Daoy (cell line): Measurements from ENCODE around the gene FAT4. TPM values are rescaled to one million over a fixed set of nuclear protein-coding genes. Genes with fewer than 3 reads are reported as not detected.

Source experiments
- DNase-seq: peaks from one replicate; pipeline ENCODE4 v3.0.0-alpha.2; 2015; ENCODE audit warnings: low read depth
- total RNA-seq: library from RNA; depleted of rRNA; stranded (reverse); fragments of >200 nt; shearing (Covaris generic); gene quantifications from 2 replicates; pipeline ENCODE4 v1.2.3, GENCODE V29; 2014; rRNA removed

Gene FAT4, protein sequence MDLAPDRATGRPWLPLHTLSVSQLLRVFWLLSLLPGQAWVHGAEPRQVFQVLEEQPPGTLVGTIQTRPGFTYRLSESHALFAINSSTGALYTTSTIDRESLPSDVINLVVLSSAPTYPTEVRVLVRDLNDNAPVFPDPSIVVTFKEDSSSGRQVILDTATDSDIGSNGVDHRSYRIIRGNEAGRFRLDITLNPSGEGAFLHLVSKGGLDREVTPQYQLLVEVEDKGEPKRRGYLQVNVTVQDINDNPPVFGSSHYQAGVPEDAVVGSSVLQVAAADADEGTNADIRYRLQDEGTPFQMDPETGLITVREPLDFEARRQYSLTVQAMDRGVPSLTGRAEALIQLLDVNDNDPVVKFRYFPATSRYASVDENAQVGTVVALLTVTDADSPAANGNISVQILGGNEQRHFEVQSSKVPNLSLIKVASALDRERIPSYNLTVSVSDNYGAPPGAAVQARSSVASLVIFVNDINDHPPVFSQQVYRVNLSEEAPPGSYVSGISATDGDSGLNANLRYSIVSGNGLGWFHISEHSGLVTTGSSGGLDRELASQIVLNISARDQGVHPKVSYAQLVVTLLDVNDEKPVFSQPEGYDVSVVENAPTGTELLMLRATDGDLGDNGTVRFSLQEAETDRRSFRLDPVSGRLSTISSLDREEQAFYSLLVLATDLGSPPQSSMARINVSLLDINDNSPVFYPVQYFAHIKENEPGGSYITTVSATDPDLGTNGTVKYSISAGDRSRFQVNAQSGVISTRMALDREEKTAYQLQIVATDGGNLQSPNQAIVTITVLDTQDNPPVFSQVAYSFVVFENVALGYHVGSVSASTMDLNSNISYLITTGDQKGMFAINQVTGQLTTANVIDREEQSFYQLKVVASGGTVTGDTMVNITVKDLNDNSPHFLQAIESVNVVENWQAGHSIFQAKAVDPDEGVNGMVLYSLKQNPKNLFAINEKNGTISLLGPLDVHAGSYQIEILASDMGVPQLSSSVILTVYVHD (N-terminal part only)
- total RNA-seq = 0.46 and 1.0 TPM in 2 replicates

DNA sequence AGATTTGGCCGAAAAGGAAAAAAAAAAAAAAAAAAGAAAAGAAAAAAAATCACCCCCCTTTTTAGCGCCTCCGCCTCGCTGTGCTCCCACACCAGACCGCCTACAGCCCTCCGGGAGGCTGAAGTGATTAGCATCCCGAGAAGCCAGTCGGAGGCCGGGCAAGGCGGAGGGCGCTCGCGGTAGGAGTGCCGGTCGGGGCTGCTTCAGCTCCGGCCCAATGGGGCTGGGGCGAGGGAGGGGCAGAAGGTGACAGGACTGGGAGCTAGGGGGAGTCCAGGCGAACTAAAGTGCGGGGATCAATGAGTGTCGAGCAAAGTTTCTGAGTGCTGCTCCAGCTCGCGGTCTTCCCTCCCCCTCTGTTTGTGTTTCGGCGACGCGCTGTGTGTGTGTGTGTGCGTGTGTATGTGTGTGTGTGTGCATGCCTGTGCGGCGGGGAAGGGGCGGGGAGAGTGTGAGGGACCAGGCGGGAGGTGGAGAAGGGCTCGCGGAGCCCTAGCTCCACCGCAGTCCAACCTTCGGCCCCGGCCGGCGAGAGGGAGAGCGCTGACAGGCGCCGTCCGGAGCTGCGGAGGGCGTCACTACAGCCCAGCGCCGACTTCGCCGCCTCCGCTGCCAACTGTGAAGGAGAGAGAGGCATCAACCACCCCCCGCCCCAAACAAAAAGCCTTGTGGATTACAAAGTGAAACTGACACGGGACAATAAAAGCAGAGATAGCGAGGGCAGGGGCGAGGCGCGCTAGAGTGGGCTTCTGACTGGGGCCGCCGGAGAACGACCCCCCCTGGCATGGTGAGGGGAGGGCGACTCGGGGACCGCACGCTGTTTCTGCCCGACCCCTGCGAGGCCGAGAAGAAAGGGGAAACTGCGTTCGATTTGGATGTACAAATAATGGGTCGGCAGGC is at the start of gene FAT4:
FAT4 (plus strand) TSS at position 280 of the 900 bp plus-strand sequence. CDS start 1,457 bp downstream, outside the sequence.
- DNase-seq = peak; percentile 89

DNA sequence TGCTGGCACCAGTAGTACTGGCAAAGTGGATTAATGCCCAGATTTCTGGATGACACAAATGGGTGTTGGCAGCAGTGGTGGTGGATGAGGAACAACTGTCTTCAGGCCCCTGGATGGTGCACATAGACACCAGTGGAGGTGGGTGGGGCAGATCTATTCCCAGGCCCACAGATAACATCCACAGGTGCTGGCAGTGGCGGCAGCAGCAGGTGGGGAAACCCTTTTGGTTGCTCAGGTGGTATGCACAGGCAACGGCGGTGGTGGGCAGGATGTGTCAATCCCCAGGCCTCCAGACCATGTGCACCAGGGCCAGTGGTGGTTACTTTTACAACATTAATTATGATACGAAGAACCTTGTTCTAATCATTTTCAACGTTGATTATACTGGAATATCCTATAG is 48.9 kb upstream of the FAT4 start:
- DNase-seq = no peak

DNA sequence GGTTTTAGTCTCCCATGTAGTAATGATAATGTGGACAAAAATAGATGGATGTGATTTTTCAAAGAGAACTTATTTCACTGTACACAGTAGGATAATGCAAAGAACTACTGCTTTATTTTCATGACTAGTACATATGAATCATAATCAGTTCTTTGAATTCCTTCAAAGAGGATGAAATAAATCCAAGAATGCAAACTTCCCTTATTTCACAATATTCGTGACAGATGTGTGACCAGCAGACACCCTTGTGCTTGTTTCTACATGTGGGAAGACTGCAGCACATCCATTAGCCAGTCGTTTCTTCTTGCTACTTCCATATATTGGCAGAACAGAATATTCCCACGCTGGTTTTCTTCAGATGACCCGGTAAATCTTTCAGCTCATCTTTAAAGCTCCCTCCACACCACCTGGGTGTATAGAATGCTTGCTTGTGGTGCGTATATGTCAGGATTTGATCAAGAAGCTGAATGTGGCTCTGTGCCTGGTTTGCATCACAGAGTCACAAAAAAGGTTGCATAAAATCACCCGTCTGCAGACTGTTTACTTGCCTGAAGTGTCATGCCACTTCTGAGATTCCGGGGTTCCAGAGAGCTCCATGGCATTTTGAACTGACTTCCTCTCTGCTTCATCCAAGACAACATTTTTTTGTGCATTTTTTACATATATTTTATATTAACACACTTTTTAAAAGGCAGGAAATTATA is 47.7 kb upstream of the FAT4 start:
- no peak for DNase-seq

DNA sequence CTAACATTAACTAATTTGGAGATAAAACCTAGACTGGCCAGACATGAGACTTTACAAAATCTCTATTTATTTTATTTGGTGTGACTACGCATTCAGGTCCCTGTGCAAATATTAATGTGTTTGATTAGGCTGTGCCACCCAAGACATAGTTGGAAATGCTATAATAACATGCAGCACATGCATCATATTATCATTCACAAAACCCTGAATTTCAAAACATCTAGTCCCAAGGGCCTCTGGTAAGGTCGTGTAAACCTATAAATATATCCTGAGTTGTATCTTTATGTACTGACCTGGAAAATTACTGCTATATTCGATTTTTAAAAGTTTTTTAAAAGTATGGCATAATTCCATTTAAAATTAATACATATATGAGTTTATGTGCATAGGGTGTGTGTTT is 47.1 kb upstream of the FAT4 start:
- no peak for DNase-seq

DNA sequence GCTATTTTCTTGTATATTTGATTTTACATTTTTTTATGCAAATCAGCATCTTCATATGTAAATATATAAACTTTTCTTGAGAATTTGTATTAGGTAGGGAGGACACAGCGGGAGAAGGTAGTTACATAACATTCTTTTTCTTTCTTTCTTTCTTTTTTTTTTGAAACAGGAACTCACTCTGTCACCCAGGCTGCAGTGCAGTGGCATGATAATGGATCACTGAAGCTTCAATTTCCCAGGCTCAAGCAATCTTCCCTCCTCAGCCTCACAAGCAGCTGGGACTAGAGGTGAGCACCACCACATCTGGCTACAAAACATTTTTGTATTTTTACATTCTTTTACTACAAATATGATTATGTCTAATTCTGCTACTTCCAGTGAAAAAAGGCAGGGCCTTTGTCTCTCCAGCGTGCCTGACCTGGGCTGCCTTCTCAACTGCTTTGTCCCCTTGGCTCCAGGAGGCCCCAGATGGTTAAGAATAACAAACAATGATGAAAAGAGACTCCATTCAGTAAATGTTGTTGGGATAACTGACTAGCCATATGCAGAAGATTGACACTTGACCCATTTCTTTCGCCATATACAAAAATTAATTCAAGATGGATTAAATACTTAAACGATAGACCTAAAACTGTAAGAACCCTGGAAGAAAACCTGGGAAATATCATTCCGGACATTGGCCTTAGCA is 46.5 kb upstream of the FAT4 start:
- DNase-seq = no peak

DNA sequence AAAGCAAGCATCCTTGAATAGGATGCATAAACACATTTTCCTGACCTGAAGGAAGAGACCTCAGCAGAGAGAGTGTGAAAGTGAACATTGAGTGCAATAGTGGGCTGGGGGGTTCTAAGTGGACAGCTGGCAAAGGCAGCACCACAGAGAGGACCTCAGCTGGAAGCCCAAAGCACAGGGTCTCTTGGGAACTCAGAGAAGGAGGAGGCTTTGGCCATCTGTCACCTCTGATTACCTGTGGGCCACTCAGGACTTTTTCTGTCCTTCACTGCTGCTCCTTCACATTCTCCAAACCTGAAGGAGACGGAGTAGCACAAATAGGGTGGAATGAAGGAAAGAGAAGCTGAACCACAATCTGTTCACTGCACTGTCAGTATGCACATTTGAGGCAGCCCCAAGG is 37.9 kb upstream of the FAT4 start:
- DNase-seq = no peak

DNA sequence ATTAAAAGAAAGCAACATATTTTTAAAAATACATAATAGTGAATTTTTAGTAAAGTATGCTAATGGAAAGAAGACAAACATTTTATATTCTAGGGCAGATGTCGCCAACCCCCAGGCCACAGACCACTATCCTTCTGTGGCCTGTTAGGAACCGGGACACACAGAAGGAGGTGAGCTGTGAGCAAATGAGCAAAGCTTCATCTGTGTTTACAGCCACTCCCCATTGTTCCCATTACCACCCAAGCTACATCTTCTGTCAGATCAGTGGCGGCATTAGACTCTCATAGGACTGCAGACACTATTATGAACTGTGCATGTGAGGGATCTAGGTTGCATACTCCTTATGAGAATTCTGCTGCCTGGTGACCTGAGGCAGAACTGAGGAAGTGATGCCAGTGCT is 37.0 kb upstream of the FAT4 start:
- no peak for DNase-seq

DNA sequence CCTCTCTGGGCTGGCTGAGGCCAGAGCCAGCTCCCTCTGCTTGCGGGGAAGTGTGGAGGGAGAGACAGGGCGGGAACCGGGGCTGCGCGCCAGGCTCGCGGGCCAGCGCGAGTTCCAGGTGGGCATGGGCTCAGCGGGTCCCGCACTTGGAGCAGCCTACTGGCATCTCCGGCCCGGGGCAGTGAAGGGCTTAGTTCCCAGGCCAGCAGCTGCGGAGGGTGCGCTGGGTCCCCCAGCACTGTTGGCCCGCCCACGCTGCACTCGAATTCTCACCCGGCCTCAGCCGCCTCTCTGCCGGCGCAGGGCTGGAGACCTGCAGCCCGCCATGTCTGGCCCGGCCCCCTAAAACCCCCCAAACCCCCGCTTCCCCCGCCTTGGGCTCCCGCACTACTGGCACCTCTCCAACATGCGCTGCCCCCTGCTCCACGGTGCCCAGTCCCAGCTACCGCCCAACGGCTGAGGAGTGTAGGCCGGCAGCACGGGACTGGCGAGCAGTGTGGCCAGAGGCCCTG is 33.8 kb upstream of the FAT4 start:
- no peak for DNase-seq

DNA sequence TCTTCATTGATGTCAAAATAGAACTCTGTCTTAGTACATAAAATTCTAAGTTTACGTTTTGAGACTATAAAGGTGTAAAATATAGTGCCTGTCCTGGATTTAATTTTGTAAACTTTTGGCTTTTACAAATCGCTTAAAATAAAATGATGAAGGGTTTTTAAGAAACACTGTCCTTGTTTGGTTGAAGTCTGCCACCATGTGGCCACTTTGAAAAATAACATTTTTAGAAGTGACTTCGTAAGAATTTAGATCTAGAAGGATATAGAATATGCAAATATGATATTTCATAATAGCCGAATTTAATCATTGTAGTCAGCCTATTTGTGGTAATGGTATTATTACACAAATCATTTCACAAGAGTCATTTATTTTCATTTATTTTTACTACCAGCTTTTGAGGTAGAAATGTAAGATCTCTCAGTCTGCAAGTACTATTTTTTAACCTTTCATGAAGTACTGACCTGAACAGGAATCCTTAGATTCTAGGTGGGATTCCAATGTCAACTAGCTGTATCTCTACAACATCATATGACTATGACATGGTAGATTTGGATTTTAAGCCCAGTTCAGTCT is 31.0 kb upstream of the FAT4 start:
- DNase-seq = peak; percentile 4

DNA sequence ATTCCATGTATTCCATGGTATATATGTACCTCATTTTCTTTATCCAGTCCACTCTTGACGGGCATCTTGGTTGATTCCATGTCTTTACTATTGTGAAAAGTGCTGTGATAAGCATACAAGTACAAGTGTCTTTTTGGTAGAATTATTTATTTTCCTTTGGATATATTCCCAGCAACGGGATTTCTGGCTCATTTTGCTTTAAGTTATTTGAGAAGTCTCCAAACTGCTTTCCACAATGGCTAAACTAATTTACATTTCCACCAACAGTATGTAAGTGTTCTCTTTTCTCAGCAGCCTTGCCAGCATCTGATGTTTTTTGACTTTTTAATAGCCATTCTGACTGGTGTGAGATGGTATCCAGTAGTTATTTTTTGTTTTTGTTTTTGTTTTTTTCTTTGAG is 17.6 kb upstream of the FAT4 start:
- no peak for DNase-seq

DNA sequence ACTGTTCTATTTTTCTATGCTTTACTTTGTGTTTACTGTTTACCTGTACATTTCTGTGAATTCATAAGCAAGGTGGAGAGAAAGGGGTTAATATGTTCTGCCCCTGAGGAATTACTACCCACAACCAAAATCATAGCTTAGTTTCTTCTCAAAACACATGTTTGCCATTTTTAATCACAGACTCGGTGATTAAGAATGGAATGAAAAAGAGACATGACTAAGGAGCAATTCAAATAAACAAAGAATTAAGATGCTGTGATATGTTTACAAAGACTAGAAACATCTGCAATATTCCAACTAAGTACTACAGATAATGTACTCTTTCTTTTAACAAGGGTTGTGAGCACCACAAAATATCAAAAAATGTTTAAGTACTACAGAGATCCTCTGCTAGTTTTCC is 11.7 kb upstream of the FAT4 start:
- DNase-seq = no peak

DNA sequence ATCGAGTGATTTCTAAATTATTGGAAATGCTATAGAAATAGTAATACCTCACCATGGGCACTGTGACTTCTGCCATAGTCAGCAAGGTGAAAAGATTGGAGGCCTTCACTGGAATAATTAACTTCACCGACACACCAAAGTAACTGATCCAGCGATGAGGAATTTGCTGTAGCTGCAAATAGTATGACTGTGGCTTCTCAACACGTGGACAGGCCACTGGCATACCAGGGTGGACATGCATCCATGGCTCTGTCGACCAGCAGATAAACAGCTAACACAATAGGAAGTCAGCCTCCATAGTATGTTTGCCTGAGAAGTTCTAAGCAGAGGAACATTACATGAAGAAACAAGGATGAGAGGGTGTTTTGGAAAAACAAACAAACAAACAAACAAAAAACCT is 10.9 kb upstream of the FAT4 start:
- DNase-seq = no peak

DNA sequence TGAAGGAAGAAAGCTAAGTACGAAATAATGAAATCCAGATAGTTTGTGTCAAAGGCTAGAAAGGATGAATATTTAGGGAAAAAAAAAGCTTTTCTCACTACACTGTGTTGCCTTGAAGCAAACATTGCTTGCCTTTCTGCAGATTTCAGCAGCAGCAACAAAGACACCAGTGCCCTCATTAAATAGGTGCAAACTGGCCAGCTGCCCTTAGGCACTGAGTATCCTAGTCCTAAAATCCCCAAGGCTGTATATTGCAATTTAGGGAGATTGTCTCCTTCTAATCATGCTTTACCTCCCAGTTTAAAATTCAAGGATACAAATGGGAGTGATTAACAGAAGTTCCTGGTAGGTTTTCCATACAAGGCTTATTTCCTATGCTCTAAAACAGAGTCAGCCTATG is 8.6 kb upstream of the FAT4 start:
- DNase-seq = no peak

DNA sequence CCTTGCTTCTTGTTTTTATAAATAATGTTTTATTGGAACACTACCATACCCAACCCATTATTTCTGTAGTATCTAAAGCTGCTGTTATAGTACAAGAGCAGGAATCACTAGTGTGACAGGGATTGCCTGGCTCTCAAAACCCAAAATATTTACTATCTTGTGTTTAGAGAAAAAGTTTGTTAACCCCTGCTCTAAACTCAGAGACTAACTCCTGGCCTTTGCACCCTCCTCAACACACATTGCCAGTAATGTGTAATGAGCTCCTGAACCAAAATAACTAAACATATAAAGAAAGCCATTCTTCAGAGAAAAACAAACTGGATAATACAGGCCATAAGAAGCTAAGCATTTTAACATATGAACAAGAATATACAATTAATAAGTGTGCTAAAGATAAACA is 8.2 kb upstream of the FAT4 start:
- DNase-seq = no peak

DNA sequence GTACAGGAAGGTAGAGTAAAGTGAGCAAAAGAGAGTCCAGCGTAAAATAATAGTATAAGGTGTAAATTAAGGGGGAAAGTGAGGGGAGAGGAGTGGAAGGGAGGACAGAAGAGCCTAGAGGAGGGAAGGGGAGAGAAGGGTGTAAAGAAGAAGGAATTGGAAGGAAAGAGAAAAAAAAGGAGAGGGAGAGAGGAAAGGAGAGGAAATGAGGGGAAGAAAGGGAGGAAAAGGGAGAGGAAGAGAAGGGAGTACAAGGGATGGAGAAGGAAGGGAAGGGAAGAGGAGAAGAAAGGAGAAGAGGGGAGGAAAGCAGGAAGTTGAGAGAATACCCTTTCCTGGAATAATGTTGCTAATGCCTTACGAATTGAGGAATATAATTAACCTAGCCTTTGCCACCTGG is 3.3 kb upstream of the FAT4 start:
- DNase-seq = no peak

DNA sequence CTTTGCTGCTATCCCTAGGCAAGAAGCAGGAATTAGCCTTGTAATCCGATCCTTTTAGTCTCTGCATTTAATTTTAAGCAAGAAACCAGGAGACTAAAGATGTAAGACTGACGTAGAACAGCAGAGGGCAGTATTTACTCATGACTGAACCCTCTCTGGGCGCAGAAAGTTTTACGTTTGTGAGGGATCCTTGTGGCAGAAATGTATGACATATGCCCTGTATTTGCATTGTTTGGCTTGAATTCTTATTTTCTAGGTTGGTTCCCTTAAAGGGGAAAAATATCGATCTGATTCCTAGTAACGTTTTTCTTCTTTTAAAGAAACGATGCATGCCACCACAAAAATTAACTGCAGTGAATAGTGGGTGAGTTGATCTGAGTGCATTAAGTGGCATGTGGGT is 1.3 kb upstream of the FAT4 start:
- DNase-seq = peak; percentile 59

DNA sequence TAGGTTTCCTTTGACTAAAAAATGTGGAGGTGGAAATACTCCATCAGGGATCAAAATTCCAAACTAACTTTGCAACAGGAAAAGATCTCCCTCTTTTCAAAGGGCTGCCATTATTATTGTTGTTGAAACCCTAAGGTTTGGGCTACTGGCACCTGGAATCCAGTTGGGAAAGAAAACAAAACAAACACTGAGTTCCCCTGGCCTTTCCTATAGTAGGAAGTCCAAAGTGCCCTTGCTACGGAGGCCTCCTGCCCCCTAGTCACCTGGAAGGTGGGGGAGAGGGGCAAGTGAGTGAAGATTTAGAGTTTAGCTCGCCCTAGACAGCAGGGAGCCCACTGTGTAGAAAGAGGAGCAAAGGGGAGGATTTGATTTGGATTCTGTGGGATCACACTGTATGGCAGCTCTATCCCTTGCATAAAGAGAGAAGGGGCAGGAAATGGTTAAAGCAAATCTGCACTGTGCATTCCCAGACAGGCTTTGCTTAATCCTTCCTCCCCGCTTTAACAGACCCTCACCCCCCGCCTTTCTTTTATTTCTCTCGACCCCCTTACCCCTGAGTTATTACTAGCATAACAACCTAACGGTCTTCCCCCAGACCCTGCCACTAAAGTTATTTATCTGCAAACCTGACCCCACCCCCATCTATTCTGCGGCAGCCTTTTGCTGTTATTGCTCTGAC is 627 bp upstream of the FAT4 start:
- no peak for DNase-seq

DNA sequence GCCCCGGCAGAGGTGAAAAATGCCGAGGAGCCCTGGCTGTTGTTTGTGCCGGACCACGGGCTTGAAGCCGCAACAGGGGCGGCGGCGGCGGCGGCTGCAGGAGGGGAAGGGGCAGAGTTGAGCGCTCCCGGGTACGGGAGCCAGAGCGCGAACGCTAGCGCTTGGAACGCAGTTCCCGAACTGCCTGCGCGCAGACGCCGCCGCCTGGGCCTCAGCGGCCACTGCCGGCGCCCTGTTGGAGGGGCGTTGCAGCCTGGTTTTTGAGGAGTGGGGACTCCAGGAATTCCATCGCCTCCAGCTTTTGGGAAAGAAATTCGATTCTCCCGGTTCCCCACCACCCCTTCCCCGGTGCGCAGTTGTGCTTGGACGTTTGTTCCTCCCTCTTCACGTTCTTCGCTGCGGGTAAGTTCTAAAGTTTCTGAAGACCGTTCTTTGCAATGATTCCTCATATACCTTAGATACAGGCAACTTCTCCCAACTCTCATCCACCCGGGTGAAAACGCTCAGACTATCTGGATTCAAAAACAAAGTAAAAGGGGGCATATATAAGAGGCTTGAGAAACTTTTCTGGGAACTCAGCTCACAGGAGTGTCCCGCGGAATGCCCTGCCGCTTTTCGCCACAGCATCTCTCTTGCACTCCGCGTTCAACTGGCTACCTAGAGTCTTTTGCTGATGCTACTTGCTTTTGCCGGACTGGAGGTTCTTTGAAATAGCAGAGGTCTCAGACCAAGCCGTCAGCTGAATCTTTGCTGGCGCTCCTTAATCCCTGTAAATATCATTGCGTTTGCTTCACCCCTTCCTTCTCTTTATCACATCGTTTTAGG is 1.0 kb downstream of the FAT4 start:
- DNase-seq = peak; percentile 37
